ENCODE measurements around the gene WDR82.

Gene WDR82

GRCh38 chr3:52225452-52226228, 52.8 kb downstream of the WDR82 start, which contains the start of gene TLR9:
Gene TLR9 (minus strand): TSS chr3:52225645. CDS start chr3:52225529, 116 bp downstream.
- no peak for TF ChIP-seq GATA3 (IDR thresholded peaks at IDR 0.05; ENCODE audit: low read depth, low read length)
- TF ChIP-seq GATA2 (IDR thresholded peaks at IDR 0.05; ENCODE audit: low read depth, low read length), result no peak

- TF ChIP-seq GATA3 (IDR thresholded peaks at IDR 0.05; ENCODE audit: low read depth, low read length) (no peak), GATA2 (IDR thresholded peaks at IDR 0.05; ENCODE audit: low read depth, low read length) (no peak)
Measured at GRCh38 chr3:52223449-52224408, 54.7 kb downstream of the WDR82 start.

GRCh38 chr3:52222319-52223221, 55.9 kb downstream of the WDR82 start:
- TF ChIP-seq GATA2 (IDR thresholded peaks at IDR 0.05; ENCODE audit: low read depth, low read length) (no peak), GATA3 (IDR thresholded peaks at IDR 0.05; ENCODE audit: low read depth, low read length) (no peak)

GRCh38 chr3:52221563-52222318, 56.7 kb downstream of the WDR82 start:
- TF ChIP-seq GATA2 (IDR thresholded peaks at IDR 0.05; ENCODE audit: low read depth, low read length) (no peak), GATA3 (IDR thresholded peaks at IDR 0.05; ENCODE audit: low read depth, low read length) (no peak)

- TF ChIP-seq GATA2 (IDR thresholded peaks at IDR 0.05; ENCODE audit: low read depth, low read length) (no peak), GATA3 (IDR thresholded peaks at IDR 0.05; ENCODE audit: low read depth, low read length) (no peak)
Measured at GRCh38 chr3:52221141-52221562, 57.3 kb downstream of the WDR82 start.

GRCh38 chr3:52220380-52221026, 57.9 kb downstream of the WDR82 start:
- TF ChIP-seq GATA3 (IDR thresholded peaks at IDR 0.05; ENCODE audit: low read depth, low read length), result no peak
- no peak for TF ChIP-seq GATA2 (IDR thresholded peaks at IDR 0.05; ENCODE audit: low read depth, low read length)

GRCh38 chr3:52218937-52219650, 59.4 kb downstream of the WDR82 start:
- TF ChIP-seq GATA2 (IDR thresholded peaks at IDR 0.05; ENCODE audit: low read depth, low read length) (no peak), GATA3 (IDR thresholded peaks at IDR 0.05; ENCODE audit: low read depth, low read length) (no peak)

GRCh38 chr3:52218454-52218853, 60.0 kb downstream of the WDR82 start:
- TF ChIP-seq GATA3 (IDR thresholded peaks at IDR 0.05; ENCODE audit: low read depth, low read length) (no peak), GATA2 (IDR thresholded peaks at IDR 0.05; ENCODE audit: low read depth, low read length) (no peak)

GRCh38 chr3:52218026-52218425, 60.4 kb downstream of the WDR82 start:
- TF ChIP-seq GATA2 (IDR thresholded peaks at IDR 0.05; ENCODE audit: low read depth, low read length) (no peak), GATA3 (IDR thresholded peaks at IDR 0.05; ENCODE audit: low read depth, low read length) (no peak)

- no peak for TF ChIP-seq GATA2 (IDR thresholded peaks at IDR 0.05; ENCODE audit: low read depth, low read length)
- no peak for TF ChIP-seq GATA3 (IDR thresholded peaks at IDR 0.05; ENCODE audit: low read depth, low read length)
Measured at GRCh38 chr3:52217409-52217805, 61.0 kb downstream of the WDR82 start.

GRCh38 chr3:52216585-52217408, 61.7 kb downstream of the WDR82 start:
- TF ChIP-seq GATA2 (IDR thresholded peaks at IDR 0.05; ENCODE audit: low read depth, low read length) (0 out of 2 replicates have a peak, but pooled peaks have one; percentile 32), GATA3 (IDR thresholded peaks at IDR 0.05; ENCODE audit: low read depth, low read length) (no peak)

Measured in SH-SY5Y (cell line).